Measurements from ENCODE around the gene GFOD2.
A peak's percentile ranks its signal among the peaks of the same experiment; 100 is the strongest.

The GFOD2 gene

DNA sequence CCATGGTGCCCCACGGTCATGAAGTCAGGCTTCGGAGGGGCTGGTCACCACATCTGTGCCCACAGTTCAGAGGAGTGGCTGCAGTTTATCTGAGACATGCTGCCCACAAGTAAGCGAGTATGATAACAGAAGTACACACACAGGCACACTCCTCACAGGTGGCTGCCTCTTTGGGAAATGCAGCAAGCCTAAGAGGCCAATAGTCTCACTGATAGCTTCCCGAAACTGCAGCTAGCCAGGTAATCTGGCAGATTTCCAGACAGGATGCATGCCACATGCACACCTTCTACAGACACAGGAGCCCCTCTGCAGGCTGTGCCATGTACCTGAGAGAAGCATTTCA is 12.6 kb upstream of the GFOD2 start:
- no peak for DNase-seq (ENCODE audit: low spot score)

DNA sequence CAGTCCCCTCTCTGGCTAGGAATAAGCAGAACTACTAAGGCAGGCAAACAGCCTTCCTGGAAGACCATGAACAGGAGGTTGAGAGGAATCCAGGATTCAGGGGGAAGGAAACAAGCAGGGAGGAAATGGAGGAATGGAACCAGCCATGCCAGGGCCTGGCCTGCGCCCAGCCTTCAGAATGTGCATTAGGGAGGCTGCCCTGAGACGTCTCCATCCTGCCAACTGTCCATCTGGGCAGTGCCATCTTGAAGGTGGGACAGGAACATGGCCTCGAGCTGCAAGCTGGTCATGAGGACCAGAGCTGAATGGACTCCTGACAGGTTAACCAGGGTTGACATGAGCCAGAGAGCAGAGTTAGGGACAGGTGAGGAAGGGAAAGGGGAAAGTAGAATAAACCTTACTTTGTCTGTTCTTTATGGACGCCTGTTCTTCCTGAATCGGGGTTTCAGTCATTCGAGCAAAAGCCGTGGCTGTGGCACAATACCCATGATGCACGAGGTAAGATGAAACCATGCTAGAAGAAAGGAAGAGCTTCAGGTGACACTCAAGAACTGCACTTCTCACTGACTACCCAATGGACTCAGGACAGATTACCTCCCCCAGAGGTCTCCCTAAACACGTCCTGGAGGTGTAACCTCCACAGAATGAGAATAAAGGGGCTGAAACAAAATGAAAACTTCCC is 12.1 kb upstream of the GFOD2 start:
- no peak for DNase-seq (ENCODE audit: low spot score)

DNA sequence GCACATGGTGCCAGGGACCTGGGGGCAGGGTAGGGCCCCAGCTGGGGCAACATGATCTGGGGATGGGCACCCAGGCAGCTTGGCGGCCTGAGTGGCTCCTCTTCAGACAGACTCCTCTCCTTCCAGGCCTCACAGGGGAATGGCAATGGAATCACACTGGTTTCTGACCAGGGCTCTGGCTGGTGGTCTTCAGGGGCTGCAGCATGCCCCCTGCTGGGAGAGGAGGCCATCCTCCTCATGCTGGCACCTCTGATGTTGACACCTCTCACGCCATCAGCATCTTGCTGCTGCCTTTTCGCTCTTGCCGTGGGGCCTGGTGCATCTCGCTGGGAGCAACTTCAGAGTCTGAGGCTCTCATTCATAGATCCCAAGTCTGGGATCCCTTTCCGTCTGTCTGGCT is 11.2 kb upstream of the GFOD2 start:
- no peak for DNase-seq (ENCODE audit: low spot score)

- no peak for DNase-seq (ENCODE audit: low spot score)
These were observed 10.6 kb upstream of the GFOD2 start for GRCh38 chr16:67729636-67730248.

- DNase-seq (ENCODE audit: low spot score), result no peak
These were observed 8.7 kb upstream of the GFOD2 start for GRCh38 chr16:67727521-67728485.

DNA sequence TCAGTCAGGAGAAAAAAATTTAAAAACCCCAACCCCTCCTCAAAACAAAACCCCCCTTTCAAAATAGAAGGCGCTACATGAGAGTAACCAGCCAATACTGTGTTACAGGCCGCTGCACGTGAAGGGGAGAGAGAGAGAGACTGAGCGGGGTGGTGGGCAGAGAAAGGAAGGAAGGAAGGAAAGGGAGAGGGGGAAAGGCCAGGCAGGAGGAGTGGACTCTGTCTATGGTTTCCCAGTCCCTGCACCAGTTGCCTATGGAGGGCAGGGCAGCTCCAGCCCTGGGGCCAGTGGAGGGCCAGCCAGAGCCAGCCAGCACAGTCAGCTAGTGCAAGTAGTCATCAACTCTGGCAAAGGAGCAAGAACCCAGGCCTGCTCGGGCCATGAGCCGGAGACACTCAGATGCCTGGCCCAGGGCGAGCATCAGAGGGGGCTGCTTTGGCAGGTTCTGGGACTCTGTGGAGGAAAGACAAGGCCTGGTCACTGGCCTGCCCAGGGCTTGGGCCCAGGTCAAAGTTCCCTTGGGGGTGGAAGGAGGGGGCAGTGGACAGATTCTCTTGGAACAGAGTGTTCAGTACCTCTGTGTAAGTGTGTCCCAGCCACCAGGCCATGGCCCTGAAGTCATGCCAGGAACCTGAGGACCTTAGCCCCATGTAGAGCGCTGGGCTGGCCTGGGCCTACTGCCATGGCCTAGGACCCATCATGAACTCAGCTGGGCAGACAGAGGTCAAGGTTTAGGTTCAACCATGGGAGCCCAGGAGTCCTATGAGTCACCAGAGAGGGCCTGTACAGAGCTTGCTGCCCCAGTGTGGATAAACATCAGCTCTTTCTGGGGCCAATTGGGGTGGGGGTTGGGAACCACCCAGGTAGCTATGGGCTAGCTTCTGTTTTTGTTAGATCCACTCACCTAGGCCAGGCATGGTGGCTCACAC is 7.3 kb upstream of the GFOD2 start:
- no peak for DNase-seq (ENCODE audit: low spot score)

GRCh38 chr16:67723911-67724305 is 4.8 kb upstream of the GFOD2 start:
- no peak for DNase-seq (ENCODE audit: low spot score)

- DNase-seq (ENCODE audit: low spot score), result no peak
These were observed 4.2 kb upstream of the GFOD2 start for GRCh38 chr16:67723151-67723910.

- DNase-seq (ENCODE audit: low spot score), result no peak
These were observed 1.1 kb upstream of the GFOD2 start for GRCh38 chr16:67720236-67720635.

DNA sequence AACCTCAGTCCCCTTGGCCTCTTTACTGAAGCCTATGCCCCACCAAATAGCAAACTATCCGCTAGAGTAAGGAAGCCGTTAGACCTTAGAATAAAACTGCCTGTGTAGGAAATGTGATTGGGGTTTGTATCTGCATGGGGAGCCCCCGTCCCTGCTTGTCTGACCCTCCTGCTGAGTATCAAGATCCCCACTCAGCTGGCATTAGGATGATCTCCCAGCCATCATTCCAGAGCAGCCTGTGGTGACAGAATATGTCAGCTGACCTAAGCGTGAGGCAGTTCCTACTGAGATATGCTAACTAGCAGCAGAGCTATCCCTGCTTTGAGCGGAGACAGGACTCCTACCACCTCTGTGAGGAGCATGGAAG is 645 bp upstream of the GFOD2 start:
- peak; percentile 74 for DNase-seq (ENCODE audit: low spot score)

- peak; percentile 39 for DNase-seq (ENCODE audit: low spot score)
These were observed 458 bp downstream of the GFOD2 start for GRCh38 chr16:67718668-67719047.

GRCh38 chr16:67716097-67716496 is 3.0 kb downstream of the GFOD2 start:
- peak; percentile 89 for DNase-seq (ENCODE audit: low spot score)

DNA sequence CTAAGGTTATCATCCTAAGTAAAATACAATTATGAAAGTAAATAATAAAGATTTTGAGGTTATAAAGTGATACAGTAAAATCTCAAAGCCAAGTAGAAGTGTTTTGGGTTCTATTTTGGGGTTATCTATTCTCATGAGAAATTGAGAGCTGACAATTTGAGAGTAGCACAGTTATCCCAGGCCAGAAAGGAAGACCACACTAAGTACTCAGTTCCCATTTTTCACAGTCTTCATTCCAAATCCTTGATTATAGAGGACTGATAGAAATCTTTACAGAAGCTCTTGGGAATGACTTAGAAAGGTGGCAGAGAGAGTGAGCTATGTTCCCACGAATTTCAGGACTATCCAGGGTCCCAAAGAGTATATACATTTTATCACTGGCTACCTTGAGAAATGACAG is 4.6 kb downstream of the GFOD2 start:
- DNase-seq (ENCODE audit: low spot score), result no peak

DNA sequence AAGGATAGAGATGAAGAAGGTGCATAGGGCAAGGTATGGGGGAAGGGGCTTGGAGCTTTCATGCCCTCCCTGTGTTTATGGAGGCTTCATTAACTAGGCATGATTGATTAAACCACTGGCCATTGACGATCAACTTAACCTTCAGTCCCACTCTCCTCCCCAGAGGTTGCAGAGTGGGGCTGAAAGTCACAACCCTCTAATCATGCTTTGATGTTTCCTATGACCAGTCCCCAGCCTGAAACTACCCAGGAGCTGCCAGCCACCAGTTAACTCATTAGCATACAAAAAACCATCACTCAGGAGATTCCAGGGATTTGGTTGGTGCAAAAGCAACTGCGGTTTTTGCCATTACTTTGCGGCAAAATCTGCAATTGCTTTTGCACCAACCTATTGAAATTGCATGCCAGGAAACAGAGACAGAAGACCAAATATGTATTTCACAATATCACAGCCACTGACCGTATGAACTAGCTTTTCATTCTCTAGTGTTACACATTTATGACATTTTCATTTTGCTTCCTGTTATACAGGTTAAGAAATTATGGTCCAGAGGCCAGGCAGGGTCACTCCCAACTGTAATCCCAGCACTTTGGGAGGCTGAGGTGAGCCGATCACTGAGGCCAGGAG is 5.4 kb downstream of the GFOD2 start:
- DNase-seq (ENCODE audit: low spot score), result no peak

DNA sequence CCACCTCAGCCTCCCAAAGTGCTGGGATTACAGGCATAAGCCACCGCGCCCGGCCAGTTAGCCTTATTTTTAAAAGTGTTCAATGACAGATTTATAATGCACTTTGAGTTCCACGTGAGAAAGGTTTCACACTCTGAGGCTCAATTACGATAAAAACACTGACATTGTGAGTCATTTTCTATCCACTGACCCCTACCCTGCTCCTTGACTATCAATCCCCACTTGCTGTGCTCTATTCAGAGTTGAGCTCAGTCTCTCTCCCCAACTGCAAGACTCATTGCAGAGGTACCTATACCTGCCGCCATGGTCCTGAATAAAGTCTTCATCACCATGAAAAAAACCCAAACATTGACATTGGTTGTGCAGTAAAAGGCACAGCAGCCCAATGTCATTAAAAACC is 8.5 kb downstream of the GFOD2 start:
- DNase-seq (ENCODE audit: low spot score), result no peak

DNA sequence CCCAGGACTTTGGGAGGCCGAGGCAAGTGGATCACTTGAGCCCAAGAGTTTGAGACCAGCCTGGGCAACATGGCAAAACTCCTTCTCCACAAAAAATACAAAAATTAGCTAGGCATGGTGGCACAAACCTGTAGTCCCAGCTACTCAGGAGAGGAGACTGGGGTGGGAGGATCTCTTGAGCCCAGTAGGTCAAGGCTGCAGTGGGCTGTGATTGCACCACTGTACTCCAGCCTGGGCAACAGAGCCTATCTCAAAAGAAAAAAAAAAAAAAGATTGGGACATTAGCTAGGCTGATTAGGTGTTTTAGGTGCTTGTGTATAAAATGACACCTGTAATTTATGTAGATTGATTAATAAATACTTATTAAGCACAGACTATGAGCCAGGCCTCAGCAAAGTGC is 10.1 kb downstream of the GFOD2 start:
- DNase-seq (ENCODE audit: low spot score), result no peak

- DNase-seq (ENCODE audit: low spot score), result no peak
These were observed 10.7 kb downstream of the GFOD2 start for GRCh38 chr16:67708368-67708771.

GRCh38 chr16:67707790-67708189 is 11.3 kb downstream of the GFOD2 start:
- no peak for DNase-seq (ENCODE audit: low spot score)

GRCh38 chr16:67707210-67707609 is 11.9 kb downstream of the GFOD2 start:
- DNase-seq (ENCODE audit: low spot score), result no peak

GRCh38 chr16:67704110-67704509 is 15.0 kb downstream of the GFOD2 start:
- DNase-seq (ENCODE audit: low spot score), result no peak

GRCh38 chr16:67703626-67704025 is 15.5 kb downstream of the GFOD2 start:
- DNase-seq (ENCODE audit: low spot score), result no peak

Data from HuH-7 (cell line).